GM21786 (cell line): ENCODE data around the gene SLX9.

Experiments used
- ATAC-seq: cut with Tn5 transposase; IDR thresholded peaks from one replicate; pipeline ENCODE4 v1.9.1; 2021; ENCODE audit not compliant: unreplicated experiment

SLX9 gene

DNA sequence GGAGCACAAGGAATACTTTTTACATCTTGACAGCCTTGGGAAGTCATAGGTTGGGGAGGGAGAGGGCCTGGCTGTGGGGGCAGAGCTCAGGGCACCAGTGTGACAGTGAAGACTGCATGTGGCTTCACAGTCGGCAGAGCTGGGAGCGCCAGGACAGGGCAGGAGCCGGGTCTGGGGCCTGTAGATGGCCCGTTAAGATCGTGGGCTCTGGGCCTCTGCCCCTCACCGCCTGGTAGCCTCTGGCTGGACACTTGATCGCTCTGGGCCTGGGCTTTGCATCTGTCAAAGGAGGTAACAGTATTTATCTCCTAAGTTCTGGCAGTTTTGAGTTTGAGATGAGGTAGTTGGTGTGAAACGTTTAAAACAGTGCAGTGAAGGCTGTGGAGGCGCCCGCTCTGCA lies 4.8 kb downstream of the SLX9 start:
- ATAC-seq: no peak

DNA sequence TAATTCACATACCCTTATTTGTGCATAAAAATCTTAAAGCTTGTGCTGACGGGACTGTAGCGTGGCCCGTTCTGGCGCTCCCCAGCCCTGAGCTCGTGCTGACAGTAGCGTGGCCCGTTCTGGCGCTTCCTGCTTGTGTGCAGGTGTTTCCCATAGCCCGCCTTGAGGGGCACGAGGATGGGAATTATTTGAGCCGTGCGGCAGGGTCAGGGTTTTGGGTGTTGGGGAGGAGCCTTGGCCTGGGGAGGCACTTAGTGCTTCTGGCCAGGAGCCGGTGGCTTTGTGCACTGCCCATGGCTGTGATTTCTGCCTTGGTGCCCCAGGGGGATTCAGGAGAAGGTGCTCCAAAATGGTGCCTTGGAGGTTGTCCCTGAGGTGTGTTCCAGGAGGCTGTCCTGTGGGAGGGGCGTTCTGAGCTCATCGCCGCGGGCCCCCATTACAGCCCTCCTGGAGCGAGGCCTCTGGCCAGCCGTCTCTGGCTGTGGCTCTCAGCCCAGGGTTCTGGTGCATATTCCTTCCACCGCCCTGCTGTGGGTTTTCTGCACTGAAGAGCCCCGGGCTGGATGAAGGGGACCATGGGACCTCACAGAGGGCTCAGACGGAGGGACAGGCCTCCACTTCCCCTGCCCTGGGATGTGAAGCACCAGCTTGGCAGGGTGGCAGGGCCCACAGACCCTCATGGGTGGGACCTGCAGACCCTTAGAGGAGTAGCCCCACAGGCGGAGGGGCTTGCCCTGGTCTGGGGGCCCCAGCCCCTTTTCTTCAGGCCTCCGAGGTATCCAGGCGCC lies 6.6 kb downstream of the SLX9 start:
- no peak for ATAC-seq

DNA sequence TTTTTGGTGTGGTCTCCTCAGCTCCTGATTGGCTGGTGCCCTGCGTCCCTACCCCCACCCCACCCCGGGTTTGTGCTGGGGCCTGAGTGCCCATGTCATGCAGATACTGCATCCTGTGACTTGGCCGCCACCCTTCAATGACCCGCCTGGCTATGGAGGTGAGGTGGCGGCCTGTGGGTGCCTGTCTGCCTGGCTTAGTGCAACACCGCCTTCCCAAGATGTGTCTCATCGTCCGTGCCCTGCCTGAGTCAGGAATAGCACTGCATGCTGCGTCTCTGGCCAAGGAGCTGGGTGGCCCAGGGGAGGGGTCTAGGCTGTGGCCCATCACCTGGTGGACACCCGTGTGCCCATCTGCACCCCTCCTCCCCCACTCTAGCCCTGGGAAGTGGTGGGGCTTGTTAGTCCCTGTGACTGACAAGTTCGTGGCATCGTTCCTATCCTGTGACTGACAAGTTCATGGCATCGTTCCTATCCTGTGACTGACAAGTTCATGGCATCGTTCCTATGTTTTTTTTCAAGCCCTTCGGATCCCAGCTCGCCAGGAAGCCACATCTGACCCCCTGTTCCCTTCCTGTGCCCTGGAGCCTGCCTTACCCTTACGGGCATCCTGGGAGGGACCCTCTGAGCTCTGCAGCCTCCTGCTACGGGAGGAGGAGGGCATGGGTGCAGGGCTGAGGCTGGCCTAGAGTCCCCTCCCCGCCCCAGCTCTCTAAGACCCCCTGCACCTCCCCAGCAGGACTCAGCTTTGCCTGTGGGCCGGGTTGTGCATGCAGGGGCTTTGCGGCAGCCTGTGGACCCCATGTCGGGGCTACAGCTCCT lies 7.5 kb downstream of the SLX9 start:
- ATAC-seq: no peak

DNA sequence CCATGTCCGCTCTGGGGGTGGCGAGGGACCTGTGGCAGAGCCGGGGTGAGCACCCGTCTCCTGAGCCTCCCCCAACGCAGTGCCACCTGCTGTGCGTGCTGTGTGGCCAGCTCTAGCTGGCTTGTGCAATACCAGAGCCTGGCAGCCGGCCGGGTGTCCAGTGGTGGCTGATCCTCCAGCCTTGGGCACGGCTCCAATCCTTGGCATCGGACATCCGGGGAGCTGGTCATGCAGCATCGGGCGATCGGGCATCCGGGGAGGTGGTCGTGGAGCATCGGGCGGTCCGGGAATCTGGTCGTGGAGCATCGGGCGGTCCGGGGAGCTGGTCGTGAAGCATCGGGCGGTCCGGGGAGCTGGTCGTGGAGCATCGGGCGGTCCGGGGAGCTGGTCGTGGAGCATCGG lies 8.1 kb downstream of the SLX9 start:
- ATAC-seq: no peak

DNA sequence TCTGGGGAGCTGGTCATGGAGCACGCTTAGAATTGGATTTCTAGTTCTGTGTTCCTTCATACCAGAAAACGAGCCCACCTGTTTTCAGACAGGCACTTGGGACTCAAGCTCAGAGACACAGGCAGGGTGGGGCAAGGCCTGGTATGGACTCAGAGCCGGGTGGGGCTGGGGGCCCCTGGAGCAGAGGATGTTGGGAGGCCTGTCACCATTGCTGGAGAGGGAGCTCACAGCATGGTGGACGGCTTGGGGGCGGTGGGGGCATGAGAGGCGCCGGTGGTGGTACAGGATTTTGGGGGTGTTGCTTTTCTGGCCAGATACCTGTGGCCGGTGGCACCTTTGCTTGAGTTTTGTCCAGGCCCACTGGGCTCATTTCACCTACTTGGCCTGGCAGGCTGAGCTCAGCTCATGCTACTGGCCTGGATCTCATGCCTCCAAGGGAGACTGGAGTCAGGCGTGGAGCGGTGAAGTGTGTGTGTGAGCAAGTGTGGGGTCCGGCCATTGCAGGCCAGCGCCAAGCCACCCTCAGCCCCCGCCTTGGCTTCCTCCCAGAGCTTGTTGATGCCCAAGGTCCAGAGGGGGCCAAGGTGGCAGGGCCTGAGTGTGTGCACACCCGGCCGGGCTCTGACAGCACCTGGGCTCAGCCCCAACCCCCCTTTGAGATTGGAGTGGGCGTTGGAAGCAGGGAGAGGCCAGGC lies 8.7 kb downstream of the SLX9 start:
- no peak for ATAC-seq

DNA sequence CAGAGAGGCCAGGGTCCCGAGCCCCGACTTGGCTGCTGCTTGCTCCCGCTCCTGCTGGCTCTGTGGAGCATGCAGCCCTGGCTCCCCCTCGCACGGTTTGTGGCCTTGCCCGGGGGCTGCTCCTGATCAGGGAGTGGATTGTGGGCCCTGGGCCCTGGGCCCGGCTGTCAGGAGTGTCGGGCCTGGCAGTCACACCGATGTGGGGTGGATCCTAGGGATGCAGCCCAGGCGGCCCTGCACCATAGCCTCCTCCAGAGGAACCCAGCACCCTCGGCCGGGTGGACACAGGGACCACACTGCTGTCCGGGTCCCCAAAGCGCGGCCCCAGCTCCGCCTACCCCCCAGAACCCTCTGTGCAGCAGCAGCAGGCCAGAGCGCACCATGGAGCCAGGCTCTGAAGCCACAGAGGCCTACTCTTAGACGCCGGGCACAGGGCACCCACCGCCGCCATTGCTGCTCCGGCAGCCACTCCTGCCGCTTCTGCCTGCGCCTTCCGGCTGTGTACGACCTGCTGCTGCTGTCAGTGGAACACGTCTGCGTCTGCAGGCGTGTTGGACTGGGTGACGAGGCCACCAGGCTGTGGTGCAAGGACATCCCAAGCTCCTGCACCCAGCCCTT lies 9.4 kb downstream of the SLX9 start:
- no peak for ATAC-seq

DNA sequence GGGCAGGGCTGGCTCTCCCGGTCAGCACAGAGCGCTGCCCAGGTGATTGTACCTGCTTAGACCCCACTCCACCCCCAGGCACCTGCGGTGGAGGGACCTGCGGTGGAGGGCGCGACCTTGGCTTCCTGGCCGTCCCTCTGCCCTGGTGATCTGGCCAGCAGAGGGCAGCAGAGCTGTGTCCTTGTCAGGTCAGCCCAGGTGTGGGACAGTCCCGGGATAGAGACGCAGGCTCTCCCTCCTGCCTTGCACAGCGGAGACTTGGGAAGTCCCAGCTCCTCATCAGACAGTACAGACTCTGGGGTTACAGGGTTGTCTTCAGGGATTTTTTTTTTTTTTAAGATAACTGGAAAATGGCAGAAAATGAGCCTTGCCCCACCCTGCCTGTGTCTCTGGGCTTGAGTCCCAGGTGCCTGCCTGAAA lies 10.0 kb downstream of the SLX9 start:
- peak; percentile 56 for ATAC-seq

DNA sequence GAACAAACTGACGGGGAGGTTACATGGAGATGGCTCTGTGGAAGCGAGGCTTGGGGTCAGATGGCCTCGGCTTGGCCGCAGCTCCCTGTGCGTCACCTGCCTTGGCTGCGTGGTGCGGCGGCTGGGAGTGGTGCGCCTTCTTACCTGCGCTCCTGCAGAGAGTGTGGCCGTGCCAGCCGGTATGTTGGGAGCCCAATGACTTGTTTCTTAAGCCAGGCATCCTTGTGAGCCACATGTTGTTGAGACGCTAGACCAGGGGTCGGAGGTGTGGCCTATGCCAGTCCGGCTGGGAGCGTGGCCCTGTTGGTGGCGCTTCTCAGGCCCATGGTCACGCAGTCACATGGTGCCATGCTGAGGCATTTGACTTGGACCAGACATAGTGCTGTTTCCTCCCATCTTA lies 10.5 kb downstream of the SLX9 start:
- ATAC-seq: no peak

DNA sequence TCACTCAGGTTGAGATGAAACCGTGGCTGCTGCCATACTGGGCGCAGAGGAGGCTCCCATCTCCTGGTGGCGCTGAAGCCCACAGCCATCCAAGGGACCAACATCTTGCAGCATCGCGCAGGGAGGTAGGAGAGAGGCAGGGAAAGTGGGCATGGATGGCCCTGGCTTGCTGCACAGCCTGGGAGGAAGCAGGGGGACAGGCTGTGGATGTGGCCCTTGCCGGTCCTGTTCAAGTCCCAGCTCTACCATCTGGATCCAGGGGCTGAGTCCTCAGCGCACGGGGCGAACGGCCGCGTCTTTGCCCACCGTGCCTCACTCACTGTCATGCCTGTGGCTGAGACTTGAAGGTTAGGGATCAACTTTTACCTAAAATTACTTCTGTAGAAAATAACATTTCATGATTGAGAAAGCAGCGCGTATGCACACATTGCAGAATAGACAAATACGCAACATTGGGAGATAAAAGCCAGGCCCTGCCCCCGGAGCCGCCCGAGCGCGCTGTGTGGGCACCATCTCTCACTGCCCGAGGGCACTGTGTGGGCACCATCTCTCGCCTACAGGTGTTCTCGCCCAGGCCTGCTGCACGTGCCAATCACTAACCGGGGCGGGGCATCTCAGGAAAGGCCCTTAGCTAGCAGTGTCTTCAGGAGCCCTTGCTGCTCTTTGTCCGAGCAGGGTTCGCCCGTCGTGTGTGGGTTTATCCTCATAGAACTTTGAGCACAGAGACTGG lies 11.5 kb downstream of the SLX9 start:
- ATAC-seq: no peak

DNA sequence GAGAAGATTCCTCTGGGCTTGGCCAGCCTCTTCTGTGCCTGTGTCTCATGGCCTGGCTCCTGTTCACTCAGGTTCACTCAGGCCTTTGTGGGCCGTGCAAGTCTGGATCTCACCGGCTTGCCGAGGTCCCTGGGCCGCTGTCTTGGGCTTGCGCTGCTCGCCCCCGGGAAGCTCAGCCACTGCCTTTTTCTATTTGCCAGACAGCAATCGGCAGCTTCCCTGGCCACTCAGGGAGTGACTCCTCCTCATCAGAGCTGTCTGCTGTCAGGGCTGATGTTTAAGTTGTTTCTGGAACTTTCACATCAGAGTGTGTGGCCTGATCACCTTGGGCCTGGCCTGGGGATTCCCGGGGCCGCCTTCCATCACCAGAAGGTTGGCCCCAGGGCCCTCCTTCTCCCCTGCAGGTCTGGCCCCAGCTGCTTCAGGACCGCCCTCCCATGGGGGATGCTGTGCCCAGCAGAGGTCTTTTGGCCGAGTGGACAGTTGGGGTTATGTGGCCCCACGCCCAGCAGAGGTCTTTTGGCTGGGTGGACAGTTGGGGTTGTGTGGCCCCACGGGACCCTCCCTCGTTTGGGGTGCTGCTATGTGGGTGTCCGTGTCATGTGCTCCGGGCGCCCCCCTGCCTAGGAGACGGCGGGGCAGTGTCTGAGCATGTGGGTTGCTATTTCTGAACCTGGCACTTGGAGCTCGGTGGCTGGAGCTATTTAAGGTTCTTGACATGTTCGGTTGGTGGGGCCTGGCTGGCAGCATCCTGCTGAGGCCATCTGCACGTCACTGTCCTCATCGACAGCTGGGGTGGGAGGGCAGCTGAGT lies 12.5 kb downstream of the SLX9 start:
- no peak for ATAC-seq

DNA sequence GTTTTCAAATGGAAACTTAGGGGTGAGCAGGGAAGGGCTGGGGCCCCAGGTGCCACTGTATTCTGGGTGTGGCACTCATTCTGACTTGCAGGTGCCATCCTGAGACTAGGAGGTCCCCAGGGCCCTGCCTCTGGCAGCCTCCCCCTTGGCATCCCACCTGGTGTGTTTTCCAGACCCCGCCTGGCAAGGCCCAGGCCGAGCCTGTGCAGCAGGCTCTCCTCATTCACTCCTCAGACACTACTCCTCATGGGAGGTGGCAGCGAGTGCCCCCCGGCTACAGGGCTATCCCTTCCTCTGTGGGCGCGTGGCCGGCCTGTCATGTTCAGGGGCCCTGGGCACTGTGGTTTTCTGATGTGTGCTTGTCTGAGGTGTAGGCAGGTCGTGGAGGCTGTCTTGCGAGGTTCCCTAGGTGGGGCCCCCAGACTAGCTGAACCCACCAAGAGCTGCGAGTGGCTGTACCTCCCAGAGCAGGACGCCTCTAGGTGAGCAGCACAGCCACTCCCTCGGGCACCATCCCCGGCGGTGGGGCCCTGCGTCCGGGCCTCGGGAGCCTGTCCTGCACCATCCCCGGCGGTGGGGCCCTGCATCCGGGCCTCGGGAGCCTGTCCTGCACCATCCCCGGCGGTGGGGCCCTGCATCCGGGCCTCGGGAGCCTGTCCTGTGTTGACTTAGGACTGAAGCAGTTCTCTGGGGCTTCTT lies 13.2 kb downstream of the SLX9 start:
- no peak for ATAC-seq

DNA sequence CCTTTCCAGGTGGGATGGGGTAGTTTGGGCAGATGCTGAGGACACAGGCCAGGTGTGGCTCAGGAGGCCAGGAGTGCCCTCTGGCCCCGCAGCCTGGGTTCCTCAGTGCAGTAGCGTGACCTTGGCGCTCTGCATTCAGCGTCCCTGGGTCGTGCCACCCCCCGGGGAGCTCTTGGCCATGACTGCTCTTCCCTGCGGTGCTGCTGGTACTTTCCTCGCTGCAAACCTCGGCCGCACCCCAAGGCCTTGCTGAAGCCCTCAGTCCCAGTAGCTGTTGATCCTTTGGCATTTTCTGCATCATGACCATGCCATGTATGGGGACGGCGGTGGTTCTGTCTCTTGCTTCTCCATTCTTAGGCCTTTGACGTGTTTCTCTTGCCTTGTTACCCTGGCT lies 13.8 kb downstream of the SLX9 start:
- ATAC-seq: no peak

DNA sequence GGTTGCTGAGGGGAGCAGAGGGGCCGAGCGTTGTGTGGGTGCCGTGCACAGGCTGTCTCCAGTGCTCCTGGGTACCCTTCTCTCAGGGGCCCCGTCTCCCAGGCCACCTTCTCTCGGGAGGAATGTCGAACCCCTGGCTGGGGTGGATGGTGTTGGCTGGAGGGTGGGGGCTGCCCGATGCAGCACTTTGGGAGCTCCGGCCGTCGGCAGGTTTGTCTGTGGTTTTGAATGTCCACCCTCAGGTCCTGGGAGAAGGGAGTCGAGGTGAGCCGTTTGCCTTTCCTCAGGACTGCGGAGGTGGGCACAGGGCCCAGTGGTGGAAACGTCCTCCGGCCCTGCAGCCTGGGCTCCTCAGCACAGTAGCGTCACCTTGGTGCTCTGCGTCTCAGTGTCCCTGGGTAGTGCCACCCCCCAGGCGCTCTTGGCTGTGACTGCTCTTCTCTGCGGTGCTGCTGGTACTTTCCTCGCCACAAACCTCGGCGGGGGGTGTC lies 14.5 kb downstream of the SLX9 start:
- ATAC-seq: no peak

DNA sequence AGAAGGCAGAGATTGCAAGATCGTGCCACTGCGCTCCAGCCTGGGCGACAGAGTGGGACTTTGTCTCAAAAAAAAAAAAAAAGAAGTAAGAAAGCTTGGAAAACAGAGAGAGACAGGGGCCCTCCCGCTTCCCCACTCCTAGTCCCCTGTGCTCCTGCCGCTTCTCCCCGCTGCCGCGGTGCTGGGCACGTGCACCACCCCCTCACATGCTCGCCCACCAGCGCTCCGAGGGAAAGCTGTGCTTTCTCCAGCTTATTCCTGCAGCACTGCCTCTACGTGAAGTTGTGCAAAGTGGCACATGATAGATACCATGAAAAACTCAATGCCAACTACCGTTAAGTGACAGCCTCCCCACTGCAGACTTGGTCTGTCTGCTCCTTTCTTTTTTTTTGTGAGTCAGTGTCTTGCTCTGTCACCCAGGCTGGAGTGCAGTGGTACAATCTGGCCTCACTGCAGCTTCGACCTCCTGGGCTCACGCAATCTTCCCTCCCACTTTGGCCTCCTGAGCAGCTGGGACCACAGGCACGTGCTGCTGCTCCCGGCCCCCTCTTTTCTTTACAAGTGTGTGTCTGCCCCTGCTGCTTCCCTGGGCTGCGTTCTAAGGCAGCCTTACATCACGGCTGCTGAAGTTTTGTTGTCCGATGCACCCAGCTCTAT lies 15.4 kb downstream of the SLX9 start:
- ATAC-seq: no peak

DNA sequence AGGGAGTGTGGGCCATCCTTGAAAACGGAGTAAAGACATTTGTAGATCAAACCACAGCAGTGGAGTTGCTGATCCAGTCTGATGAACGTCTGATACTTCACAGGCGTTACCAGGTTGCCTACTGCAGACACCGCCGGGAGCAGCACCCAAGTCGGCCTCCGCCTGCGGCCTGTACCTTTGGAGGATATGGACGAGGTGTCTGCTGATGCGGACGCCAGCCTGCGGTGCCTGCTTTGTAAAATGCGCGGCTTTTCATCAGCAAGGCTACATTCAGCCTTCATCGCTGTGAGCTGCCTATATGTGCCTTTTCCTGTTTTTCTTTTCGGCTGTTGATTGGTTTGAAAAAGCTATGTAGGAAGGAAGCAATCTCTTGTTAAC lies 16.0 kb downstream of the SLX9 start:
- ATAC-seq: no peak

DNA sequence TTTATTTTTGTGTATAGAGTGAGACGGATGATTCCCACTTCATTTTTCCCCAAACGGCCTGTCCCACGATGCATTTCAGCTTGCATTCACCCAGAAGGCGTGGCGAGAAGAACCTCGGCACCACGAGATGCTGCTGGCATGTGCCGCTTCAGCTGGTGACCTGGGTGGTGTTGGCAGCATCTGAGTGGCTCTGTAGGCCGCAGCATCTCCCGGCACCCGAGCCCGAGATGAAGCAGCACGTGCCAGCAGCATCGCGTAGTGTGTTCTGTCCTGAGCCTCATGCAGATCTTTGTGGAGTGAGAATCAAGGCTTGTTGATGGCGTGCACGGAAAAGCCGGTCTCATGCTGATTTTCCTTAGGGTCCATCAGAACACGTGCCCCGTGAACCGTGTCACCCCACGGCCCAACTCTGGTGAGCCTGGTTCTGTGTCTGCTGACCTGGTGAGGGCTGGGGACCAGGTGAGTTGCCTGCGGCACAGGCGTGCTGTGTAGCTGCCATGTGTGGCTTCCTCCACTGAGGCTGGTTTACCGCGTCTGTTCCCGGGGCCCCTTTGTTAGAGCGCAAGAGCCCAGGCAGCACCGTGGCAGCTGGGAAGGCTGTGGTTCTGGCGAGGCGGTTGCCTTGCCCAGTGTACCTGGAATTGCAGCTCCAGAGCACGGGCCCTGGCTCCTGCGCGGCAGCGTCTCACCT lies 16.7 kb downstream of the SLX9 start:
- no peak for ATAC-seq

DNA sequence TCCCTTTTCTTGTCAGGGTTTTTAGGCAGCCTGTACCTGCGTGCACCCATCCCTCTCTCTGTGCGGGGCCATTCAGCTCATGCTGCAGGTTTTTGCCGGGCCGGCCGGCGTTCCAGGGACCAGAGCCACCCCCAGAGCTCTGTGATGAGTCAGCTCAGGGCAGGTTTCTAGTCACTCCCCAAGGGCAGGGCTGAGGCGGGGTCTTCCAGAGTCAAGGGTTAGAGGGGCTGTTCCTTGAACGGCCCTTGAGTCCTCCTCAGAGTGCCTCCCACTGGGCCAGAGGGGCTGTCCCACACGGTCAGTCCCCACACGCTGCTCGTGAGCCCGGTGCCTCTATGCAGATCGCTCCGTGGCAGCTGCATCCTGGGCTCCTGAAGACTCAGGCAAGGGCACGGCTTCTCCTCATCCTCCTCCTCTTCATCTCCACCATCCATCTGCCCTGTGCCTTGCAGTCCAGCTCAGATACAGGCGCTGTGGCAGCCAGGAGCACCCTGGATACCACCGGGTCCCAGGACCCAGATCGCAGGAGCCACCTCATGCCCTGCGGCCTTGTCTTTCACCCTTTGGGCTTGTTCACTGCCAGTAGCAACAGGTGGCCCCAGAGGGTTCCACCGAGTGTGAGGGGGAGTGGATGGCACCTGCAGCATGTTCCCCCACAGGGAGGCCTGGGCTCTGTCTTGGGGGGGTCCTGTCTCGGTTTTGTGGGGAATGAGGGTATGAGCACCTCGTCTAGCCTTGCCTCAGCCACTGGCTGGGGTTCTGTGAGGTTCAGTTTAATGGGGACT lies 17.4 kb downstream of the SLX9 start:
- no peak for ATAC-seq
